Fibroblast of pulmonary artery (primary cell): ENCODE measurements around the gene SOX13.

ENCODE experiments used
- DNase-seq: peaks from one replicate; pipeline ENCODE4 v3.0.0-alpha.2; 2010; ENCODE audit warnings: low read depth
- H3K4me3 ChIP-seq: replicated peaks from 2 replicates; pipeline ENCODE4 v1.5.1; 2011; ENCODE audit warnings: low read depth, mild to moderate bottlenecking, control low read depth, low read length, moderate library complexity
- TF ChIP-seq, protein P1 (sequence below): IDR thresholded peaks from 2 replicates; pipeline ENCODE4 v1.5.1; 2011; ENCODE audit warnings: mild to moderate bottlenecking, control low read depth, low read length, inconsistent platforms; ENCODE audit errors: missing control alignments

Gene SOX13

GRCh38 chr1:204172404-204173029 lies 99.6 kb downstream of the SOX13 start:
- no peak for DNase-seq
- H3K4me3 ChIP-seq = no peak overlapping the region
- TF ChIP-seq, protein P1, sequence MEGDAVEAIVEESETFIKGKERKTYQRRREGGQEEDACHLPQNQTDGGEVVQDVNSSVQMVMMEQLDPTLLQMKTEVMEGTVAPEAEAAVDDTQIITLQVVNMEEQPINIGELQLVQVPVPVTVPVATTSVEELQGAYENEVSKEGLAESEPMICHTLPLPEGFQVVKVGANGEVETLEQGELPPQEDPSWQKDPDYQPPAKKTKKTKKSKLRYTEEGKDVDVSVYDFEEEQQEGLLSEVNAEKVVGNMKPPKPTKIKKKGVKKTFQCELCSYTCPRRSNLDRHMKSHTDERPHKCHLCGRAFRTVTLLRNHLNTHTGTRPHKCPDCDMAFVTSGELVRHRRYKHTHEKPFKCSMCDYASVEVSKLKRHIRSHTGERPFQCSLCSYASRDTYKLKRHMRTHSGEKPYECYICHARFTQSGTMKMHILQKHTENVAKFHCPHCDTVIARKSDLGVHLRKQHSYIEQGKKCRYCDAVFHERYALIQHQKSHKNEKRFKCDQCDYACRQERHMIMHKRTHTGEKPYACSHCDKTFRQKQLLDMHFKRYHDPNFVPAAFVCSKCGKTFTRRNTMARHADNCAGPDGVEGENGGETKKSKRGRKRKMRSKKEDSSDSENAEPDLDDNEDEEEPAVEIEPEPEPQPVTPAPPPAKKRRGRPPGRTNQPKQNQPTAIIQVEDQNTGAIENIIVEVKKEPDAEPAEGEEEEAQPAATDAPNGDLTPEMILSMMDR = no peak

- H3K4me3 ChIP-seq = no peak overlapping the region
- TF ChIP-seq, protein P1 = no peak
- DNase-seq = no peak
Observed at GRCh38 chr1:204174958-204175357, 102.0 kb downstream of the SOX13 start.

DNA sequence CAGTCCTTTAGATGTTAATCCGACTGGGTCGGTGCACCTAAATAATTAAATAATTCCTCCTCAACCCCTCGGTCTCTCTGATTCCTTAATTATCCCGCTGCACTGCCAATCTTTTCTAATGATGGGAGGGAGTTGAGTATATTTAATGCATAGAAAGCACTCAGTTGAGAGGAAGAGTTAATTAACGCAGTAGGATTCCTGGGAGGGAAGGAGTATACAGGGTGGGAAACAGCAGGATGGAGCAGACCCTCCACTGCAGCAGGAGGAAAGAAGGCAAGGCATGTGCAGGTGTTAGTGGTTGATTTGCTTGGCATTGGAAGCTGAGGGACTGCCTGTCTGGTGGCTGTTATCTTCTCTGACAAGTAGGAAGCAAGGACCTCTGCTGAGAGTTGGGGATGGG lies 103.1 kb downstream of the SOX13 start:
- TF ChIP-seq, protein P1 = no peak
- no peak overlapping the region for H3K4me3 ChIP-seq
- no peak for DNase-seq

GRCh38 chr1:204177133-204177532 lies 104.2 kb downstream of the SOX13 start:
- H3K4me3 ChIP-seq = no peak overlapping the region
- DNase-seq = no peak

More at GRCh38 chr1:204177133-204177532, 104.2 kb downstream of the SOX13 start:
- TF ChIP-seq, protein P1 = no peak
